Measurements from ENCODE around the gene MIDN. TPM values are rescaled to one million over a fixed set of nuclear protein-coding genes. Genes with fewer than 3 reads are reported as not detected.
"Not testable (repeated sequence)": the region's sequence is repeated elsewhere in the genome, so short reads cannot be mapped to it uniquely, and the experiment has no call there.

The MIDN gene
- total RNA-seq, 2 experiments from 2014 or later: 46.5 to 47.9 TPM

DNA sequence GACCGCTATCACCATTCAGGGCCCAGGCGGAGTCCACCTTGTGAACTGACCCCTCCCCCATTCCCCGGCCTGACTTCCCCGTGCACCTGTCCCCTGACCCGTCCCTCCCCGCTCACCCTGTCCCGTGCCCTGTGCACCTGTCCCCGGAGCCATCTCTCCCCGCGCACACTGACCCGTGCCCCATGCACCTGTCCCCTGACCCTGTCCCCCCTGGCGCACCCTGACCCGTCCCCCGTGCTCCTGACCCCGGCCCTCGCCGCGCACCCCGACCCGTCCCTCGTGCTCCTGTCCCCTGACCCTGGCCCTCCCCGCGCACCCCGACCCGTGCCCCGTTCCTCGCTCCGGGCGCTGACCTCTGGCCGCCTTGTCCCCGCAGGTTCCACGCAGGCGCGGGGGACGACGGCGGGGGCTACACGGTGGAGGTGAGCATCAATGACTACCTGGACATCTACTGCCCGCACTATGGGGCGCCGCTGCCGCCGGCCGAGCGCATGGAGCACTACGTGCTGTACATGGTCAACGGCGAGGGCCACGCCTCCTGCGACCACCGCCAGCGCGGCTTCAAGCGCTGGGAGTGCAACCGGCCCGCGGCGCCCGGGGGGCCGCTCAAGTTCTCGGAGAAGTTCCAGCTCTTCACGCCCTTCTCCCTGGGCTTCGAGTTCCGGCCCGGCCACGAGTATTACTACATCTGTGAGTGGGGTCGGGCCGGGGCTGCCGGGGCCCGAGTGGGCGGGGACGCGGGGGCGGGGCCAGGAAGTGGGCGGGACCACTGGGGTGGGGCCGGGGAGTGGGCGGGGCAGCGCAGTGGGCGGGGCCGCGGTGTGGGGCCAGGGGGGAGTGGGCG is 47.0 kb downstream of the MIDN start:
- peaks cover 5% of the 10 kb centered on the region for H3K4me1 Mint-ChIP-seq
- intact Hi-C loops (cut with DNase I, micrococcal nuclease): no loop called here
- ChIA-PET POLR2A (no interaction called here), CTCF (no interaction called here)
- H3K9me3 Mint-ChIP-seq (ENCODE audit: low read depth): no peaks in the 10 kb centered on the region
- DNase-seq (peak; percentile 73), ATAC-seq (peak; percentile 37)
- peaks cover 9% of the 10 kb centered on the region for H3K27me3 Mint-ChIP-seq
- H3K4me3 Mint-ChIP-seq: no peak overlapping the region
- H3K27ac Mint-ChIP-seq: no peak overlapping the region
- H3K36me3 Mint-ChIP-seq (ENCODE audit: low read depth): no peaks in the 10 kb centered on the region

DNA sequence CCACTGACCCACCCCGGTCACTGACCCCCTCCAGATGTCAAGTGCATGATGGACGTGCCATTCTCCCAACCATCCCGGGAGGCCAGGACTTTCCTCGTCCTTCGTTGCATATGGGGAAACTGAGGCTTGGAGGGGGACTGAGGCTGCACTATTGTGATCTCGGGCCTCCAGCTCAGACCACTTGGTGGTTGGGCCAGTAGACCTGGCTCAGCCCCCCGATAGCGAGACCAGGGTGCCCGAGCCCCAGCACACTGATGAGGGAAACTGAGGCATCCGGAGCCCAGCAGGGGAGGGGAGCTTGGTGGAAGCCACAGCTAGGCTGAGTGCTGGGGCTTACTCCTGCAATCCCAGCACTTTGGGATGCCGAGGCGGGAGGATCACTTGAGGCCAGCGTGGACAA is 47.7 kb downstream of the MIDN start:
- ChIA-PET CTCF (interaction anchor here (0.6 kb wide), 1 partner anchor 50 kb away, joined by 3 read pairs; no protein-coding TSS in a partner anchor), POLR2A (no interaction called here)
- Mint-ChIP-seq H3K27me3 (peaks cover 9% of the 10 kb centered on the region), H3K36me3 (ENCODE audit: low read depth) (no peaks in the 10 kb centered on the region), H3K9me3 (ENCODE audit: low read depth) (no peaks in the 10 kb centered on the region), H3K27ac (no peak overlapping the region), H3K4me1 (peaks cover 5% of the 10 kb centered on the region), H3K4me3 (no peak overlapping the region)
- intact Hi-C loops (cut with DNase I, micrococcal nuclease): no loop called here
- ATAC-seq (no peak), DNase-seq (no peak)

DNA sequence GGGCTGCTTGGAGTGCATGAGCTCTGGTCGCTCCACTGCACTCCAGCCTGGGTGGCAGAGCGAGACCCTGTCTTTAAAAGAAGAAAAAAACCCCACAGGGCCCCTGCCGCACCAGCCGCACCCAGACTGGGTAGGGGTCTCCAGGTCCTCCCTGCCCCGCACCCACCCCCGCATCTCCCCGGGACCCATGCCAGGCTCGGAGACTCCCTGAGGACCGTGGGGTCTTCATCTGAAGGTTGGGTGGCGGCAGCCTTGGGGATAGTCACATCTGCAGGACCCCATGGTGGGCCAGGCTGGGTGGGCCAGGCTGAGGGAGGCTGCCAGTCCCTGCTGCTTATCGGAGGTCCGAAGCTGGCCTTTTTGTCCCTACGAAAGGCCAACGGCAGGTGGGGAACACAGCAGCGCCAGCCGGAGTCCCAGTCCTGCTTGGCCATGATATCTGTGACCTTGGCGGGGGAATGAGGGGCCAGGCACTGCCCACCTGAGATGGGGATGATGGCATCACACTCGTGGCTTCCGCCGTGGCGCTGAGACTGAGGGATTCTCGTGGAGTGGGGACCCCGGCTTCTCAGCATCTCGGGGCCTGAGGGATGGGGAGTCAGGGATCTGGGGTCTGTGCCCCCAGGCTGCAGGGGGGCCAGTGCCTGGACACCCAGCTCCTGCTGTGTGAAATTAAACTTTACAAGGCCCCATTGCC is 48.3 kb downstream of the MIDN start:
- H3K4me3 Mint-ChIP-seq: no peak overlapping the region

DNA sequence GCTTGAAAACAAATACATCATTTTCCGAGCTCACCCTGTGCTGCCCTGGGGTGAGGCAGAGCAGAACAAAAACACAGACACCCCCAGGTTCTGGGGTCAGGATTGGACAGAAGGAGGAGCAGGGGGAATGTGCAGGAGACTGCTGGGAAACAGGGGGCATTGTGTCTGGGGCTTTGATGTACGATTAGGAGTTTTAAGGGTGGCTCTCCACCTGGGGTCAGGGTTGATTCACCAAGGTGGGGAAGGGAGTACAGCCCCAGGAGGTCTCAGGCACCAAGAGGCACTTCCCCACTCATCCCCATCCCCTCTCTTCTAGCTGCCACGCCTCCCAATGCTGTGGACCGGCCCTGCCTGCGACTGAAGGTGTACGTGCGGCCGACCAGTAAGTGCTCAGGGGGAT is 49.9 kb downstream of the MIDN start:
- H3K4me3 Mint-ChIP-seq: no peak overlapping the region
- H3K27ac Mint-ChIP-seq: no peak overlapping the region
- ChIA-PET CTCF (no interaction called here), POLR2A (no interaction called here)
- H3K4me1 Mint-ChIP-seq: peaks cover 5% of the 10 kb centered on the region
- DNase-seq (no peak), ATAC-seq (no peak)
- no peaks in the 10 kb centered on the region for H3K36me3 Mint-ChIP-seq (ENCODE audit: low read depth)
- H3K9me3 Mint-ChIP-seq (ENCODE audit: low read depth): no peaks in the 10 kb centered on the region
- intact Hi-C loops (cut with DNase I, micrococcal nuclease): no loop called here
- H3K27me3 Mint-ChIP-seq: peaks cover 5% of the 10 kb centered on the region

More for the DNA sequence above, 48.3 kb downstream of the MIDN start:
- ChIA-PET POLR2A (no interaction called here), CTCF (interaction anchor here (0.6 kb wide), 1 partner anchor 50 kb away, joined by 3 read pairs; no protein-coding TSS in a partner anchor)
- no peaks in the 10 kb centered on the region for H3K36me3 Mint-ChIP-seq (ENCODE audit: low read depth)
- H3K27me3 Mint-ChIP-seq: peaks cover 9% of the 10 kb centered on the region
- no peak for DNase-seq
- H3K4me1 Mint-ChIP-seq: peaks cover 5% of the 10 kb centered on the region
- H3K9me3 Mint-ChIP-seq (ENCODE audit: low read depth): no peaks in the 10 kb centered on the region
- ATAC-seq: no peak
- no peak overlapping the region for H3K27ac Mint-ChIP-seq
- intact Hi-C loops (cut with DNase I, micrococcal nuclease): no loop called here

DNA sequence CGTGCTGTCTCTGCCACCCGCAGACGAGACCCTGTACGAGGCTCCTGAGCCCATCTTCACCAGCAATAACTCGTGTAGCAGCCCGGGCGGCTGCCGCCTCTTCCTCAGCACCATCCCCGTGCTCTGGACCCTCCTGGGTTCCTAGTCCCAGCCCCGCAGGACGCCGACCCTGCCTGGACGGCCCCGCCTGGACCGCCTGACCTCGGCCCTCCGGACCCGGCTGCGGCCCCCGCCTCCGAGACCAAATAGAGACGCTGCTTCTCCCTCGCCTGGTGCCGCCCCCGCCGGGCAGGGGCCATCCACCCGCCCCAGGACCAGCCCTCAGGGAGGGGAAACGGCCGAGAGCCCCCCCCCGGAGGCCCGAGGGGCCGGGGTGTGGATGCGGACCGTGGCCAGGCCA is 51.4 kb downstream of the MIDN start:
- H3K4me1 Mint-ChIP-seq: peaks cover 3% of the 10 kb centered on the region
- peaks cover 2% of the 10 kb centered on the region for H3K27me3 Mint-ChIP-seq
- no peak overlapping the region for H3K27ac Mint-ChIP-seq
- ATAC-seq (no peak), DNase-seq (no peak)
- H3K4me3 Mint-ChIP-seq: no peak overlapping the region
- ChIA-PET POLR2A (no interaction called here), CTCF (no interaction called here)
- intact Hi-C loops (cut with DNase I, micrococcal nuclease): no loop called here
- H3K36me3 Mint-ChIP-seq (ENCODE audit: low read depth): no peaks in the 10 kb centered on the region
- no peaks in the 10 kb centered on the region for H3K9me3 Mint-ChIP-seq (ENCODE audit: low read depth)

DNA sequence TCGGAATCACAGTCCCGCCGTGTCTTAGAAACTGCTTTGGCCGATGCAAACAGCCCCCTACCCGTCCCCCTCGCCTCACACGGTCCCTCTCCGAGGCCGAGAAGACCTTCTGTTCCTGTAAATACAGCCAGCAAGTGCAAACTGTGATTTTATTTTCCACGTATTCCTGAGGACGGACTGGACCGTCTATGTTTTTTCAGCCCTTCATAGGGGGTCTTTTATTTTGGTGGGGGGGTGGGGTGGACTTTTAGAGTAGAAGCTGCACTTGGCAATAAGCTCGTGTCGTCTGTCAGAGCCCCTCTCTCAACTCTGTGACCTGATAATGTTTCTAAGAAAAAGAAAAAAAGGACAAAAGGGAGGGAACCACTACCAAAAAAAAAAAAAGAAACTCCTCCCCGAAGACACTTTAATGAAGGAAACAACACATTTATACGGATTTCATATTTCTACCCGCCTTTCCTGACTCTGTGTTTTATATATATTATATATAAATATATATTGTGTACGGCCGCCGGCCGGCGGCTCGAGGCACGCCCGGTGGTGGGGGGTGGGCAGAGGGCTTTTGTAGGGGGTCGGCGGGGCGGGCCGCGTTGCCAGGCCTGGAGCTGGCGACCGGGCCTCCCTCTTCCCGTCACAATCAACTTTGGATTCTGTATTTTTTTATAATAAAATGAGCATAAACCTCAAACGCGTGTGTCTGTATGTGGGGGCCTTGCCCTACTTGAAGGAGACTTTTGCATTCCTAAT is 52.5 kb downstream of the MIDN start:
- H3K9me3 Mint-ChIP-seq (ENCODE audit: low read depth): no peaks in the 10 kb centered on the region
- no peaks in the 10 kb centered on the region for H3K27me3 Mint-ChIP-seq
- H3K4me3 Mint-ChIP-seq: no peak overlapping the region
- no peaks in the 10 kb centered on the region for H3K4me1 Mint-ChIP-seq
- H3K27ac Mint-ChIP-seq: no peak overlapping the region
- no peaks in the 10 kb centered on the region for H3K36me3 Mint-ChIP-seq (ENCODE audit: low read depth)
- DNase-seq (no peak), ATAC-seq (no peak)
- POLR2A ChIA-PET: no interaction called here
- CTCF ChIA-PET: no interaction called here
- intact Hi-C loops (cut with DNase I, micrococcal nuclease): no loop called here

DNA sequence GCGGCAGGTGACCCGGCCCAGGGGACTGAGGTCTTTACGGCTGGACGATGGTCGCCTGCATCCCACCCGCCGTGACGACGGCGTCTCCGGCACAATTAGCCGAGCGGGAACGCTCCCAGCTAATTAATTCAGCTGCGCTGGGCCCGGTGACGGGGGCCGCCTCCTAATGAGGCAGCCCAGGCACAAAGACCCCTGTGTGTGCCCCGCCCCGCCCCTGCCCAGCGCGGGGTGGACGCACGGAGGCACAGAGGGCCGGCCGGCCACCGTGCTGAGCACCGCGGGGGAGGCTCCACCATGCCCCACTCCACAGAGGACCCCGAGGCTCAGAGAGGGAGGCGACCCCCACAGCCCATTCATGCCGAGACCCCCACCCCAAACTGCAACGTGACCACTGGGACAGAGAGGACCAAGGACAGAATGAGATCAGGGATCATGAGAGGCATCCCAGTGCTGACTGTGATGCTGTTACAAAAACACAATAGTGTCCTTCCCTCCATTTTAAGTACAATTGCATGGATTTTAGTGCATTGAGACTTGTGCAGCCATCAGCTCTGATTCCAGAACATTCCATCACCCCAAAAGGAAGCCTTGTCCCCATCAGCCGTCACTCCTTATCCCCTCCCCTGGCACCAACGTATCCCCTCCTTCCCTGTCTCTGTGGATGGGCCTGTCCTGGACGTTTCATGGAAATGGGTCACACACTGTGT is 54.3 kb downstream of the MIDN start:
- ChIA-PET POLR2A (no interaction called here), CTCF (interaction anchor here (1.0 kb wide), 2 partner anchors 12 to 23 kb away, joined by 3 to 4 read pairs; no protein-coding TSS in a partner anchor)
- Mint-ChIP-seq H3K4me3 (no peak overlapping the region), H3K27ac (no peak overlapping the region), H3K27me3 (no peaks in the 10 kb centered on the region), H3K4me1 (no peaks in the 10 kb centered on the region), H3K9me3 (ENCODE audit: low read depth) (no peaks in the 10 kb centered on the region), H3K36me3 (ENCODE audit: low read depth) (no peaks in the 10 kb centered on the region)
- no peak for ATAC-seq
- intact Hi-C loops (cut with DNase I, micrococcal nuclease): no loop called here
- no peak for DNase-seq

DNA sequence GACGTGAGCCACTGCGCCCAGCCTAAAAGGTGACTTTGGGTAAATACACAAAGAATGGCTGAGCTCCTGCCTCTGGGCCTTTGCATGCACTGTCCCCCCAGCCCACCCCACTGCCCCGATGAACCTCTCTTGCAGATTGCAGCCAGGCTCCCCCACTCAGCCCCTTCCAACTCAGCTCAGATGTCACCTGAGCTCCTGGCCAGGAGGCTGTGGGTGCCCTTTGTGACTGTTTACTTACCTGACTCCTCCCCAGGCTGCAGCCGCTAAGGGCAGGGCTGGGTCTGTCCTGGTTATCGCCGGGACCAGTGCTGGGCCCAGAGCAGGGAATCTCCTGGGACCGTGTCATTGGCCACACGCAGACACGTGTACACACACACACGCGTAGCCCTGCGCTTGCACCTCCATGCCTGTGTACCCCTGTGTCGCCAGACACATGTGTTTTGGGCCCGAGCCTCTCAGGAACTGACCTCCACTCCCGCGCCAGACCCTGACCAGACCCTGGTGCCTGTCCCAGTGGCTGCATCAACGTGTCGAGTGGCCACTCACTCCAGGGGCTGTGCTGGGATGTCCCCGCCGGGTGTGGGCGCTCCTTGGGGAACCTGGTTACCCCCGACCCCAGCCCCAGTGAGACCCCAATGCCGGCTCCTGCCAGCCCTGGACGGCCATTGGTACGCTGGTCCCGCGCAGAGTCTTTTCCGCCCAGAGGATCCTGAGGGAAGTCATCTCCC is 56.0 kb downstream of the MIDN start:
- CTCF ChIA-PET: no interaction called here
- Mint-ChIP-seq H3K4me3 (no peak overlapping the region), H3K27ac (no peak overlapping the region), H3K9me3 (ENCODE audit: low read depth) (no peaks in the 10 kb centered on the region), H3K4me1 (no peaks in the 10 kb centered on the region), H3K27me3 (no peaks in the 10 kb centered on the region), H3K36me3 (ENCODE audit: low read depth) (no peaks in the 10 kb centered on the region)
- intact Hi-C loops (cut with DNase I, micrococcal nuclease): no loop called here
- no peak for DNase-seq
- POLR2A ChIA-PET: no interaction called here
- no peak for ATAC-seq

DNA sequence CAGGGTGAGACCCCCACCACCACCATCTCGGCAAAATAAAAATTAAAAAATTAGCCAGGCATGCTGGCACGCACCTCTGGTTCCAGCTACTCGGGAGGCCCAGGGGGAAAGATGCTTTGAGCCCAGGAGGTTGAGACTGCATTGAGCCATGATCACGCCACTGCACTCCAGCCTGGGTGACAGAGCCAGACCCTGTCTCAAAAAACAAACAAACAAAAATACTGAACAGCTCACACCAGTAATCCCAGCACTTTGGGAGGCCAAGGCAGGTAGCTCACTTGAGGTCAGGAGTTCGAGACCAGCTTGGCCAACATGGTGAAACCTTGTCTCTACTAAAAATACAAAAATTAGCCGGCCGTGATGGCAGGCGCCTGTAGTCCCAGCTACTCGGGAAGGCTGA is 57.0 kb downstream of the MIDN start:
- POLR2A ChIA-PET; H3K27me3 Mint-ChIP-seq; H3K4me3 Mint-ChIP-seq; intact Hi-C loops (cut with DNase I, micrococcal nuclease); H3K36me3 Mint-ChIP-seq (ENCODE audit: low read depth); H3K9me3 Mint-ChIP-seq (ENCODE audit: low read depth); ATAC-seq; H3K27ac Mint-ChIP-seq; CTCF ChIA-PET; H3K4me1 Mint-ChIP-seq; DNase-seq: not testable (repeated sequence)

DNA sequence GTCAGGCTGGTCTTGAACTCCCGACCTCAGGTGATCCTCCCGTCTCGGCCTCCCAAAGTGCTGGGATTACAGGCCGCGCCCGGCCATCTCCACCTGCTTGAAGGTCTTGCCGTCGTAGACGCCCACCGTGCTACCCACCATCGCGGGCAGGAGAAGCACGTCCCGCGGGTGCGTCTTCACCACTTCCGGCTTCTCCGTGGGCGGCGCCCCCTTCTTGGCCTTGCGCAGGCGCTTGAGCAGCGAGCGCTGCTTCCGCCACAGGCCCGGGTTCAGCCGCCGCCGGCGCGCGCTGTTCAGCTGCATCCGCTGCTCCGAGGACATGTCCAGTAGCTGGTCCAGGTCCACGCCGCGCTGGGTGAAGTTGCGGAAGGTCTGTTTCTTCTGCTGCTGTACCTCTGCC is 58.9 kb downstream of the MIDN start:
- ATAC-seq: no peak
- Mint-ChIP-seq H3K4me3 (no peak overlapping the region), H3K27me3 (no peaks in the 10 kb centered on the region), H3K9me3 (ENCODE audit: low read depth) (no peaks in the 10 kb centered on the region), H3K4me1 (no peaks in the 10 kb centered on the region), H3K36me3 (ENCODE audit: low read depth) (no peaks in the 10 kb centered on the region), H3K27ac (no peak overlapping the region)
- DNase-seq: no peak
- CTCF ChIA-PET: no interaction called here
- POLR2A ChIA-PET: no interaction called here
- intact Hi-C loops (cut with DNase I, micrococcal nuclease): no loop called here

DNA sequence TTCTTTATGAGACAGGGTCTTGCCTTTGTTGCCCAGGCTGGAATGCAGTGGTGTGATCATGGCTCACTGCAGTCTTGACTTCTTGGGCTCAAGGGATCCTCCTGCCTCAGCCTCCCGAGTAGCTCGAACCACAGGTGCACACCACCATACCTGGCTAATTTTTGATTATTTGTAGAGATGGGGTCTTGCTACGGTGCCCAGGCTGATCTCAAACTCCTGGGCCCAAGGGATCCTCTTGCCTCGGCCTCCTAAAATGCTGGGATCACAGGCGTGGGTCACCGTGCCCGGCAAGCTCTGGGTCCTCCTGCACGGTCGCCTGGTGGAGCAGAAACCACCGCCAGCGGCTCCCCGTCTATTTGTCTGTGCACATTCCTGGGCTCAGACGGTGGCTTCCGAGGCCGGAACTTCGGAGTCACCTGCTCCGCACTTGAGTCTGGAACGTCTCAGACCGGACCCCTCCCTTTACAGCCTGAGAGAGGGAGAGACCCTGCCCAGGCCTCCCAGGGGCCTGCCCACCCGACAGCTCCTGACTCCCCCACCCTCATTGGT is 59.4 kb downstream of the MIDN start:
- H3K36me3 Mint-ChIP-seq (ENCODE audit: low read depth): no peaks in the 10 kb centered on the region
- H3K4me1 Mint-ChIP-seq: no peaks in the 10 kb centered on the region
- H3K9me3 Mint-ChIP-seq (ENCODE audit: low read depth): no peaks in the 10 kb centered on the region
- no peak for DNase-seq
- ChIA-PET CTCF (interaction anchor here (0.6 kb wide), 1 partner anchor 310 kb away, joined by 3 read pairs; no protein-coding TSS in a partner anchor), POLR2A (no interaction called here)
- no peak overlapping the region for H3K27ac Mint-ChIP-seq
- H3K4me3 Mint-ChIP-seq: no peak overlapping the region
- no peaks in the 10 kb centered on the region for H3K27me3 Mint-ChIP-seq
- ATAC-seq: no peak
- intact Hi-C loops (cut with DNase I, micrococcal nuclease): no loop called here
